Endodermal cell (in vitro differentiated cells): ENCODE measurements around the gene FAM181A. TPM values are rescaled to one million over a fixed set of nuclear protein-coding genes. Genes with fewer than 3 reads are reported as not detected.

Experiments used
- DNase-seq: peaks from one replicate; pipeline ENCODE4 v3.0.0-alpha.2; 2017
- H3K27ac ChIP-seq: 2 replicates; pipeline ENCODE4 v1.5.1; 2013; ENCODE audit warnings: mild to moderate bottlenecking, low read depth, low read length, moderate library complexity
- H3K27me3 ChIP-seq: 2 replicates; pipeline ENCODE4 v1.6.1; 2013; ENCODE audit warnings: mild to moderate bottlenecking, low read length, moderate library complexity; ENCODE audit not compliant: insufficient read depth, control insufficient read depth, poor library complexity, severe bottlenecking
- H3K36me3 ChIP-seq: 2 replicates; pipeline ENCODE4 v1.7.0; 2013; ENCODE audit warnings: mild to moderate bottlenecking, low read length, moderate library complexity; ENCODE audit not compliant: control insufficient read depth, insufficient read depth
- H3K4me1 ChIP-seq: one replicate; pipeline ENCODE4 v1.7.0; 2013; ENCODE audit warnings: low read length; ENCODE audit not compliant: control insufficient read depth, insufficient read depth
- H3K4me3 ChIP-seq: 2 replicates; pipeline ENCODE4 v1.5.1; 2013; ENCODE audit warnings: mild to moderate bottlenecking, low read length, moderate library complexity
- H3K9ac ChIP-seq: 2 replicates; pipeline ENCODE4 v1.6.1; 2013; ENCODE audit warnings: mild to moderate bottlenecking, low read length, moderate library complexity; ENCODE audit not compliant: poor library complexity, severe bottlenecking; ENCODE audit errors: extremely low read depth
- H3K9me3 ChIP-seq: 2 replicates; pipeline ENCODE4 v1.6.1; 2013; ENCODE audit warnings: mild to moderate bottlenecking, low read length, moderate library complexity; ENCODE audit not compliant: control insufficient read depth
- H3K27ac Mint-ChIP-seq: 2 replicates; pipeline ENCODE4 v1.8.0; 2020; ENCODE audit warnings: mixed read lengths
- H3K27me3 Mint-ChIP-seq: 2 replicates; pipeline ENCODE4 v1.8.0; 2021; ENCODE audit warnings: mild to moderate bottlenecking, mixed read lengths; ENCODE audit not compliant: insufficient read depth
- H3K36me3 Mint-ChIP-seq: 2 replicates; pipeline ENCODE4 v1.8.0; 2020; ENCODE audit warnings: low read depth, mixed read lengths
- H3K4me1 Mint-ChIP-seq: 2 replicates; pipeline ENCODE4 v1.8.0; 2020; ENCODE audit warnings: mixed read lengths
- H3K4me3 Mint-ChIP-seq: 2 replicates; pipeline ENCODE4 v1.8.0; 2020; ENCODE audit warnings: mild to moderate bottlenecking, moderate library complexity, mixed read lengths
- H3K9me3 Mint-ChIP-seq: 2 replicates; pipeline ENCODE4 v1.8.0; 2020; ENCODE audit warnings: mild to moderate bottlenecking, mixed read lengths
- CTCF ChIP-seq: fragments of 200-600 bp; sonication (generic); conservative IDR thresholded peaks from 2 replicates; pipeline ENCODE4 v1.5.0; 2021; ENCODE audit warnings: antibody characterized with exemption, mild to moderate bottlenecking
- WGBS, 2 experiments: methylation state at CpG; one replicate each; pipeline versions ENCODE4 v1.1.5 to v1.1.7; 2013; ENCODE audit warnings: missing lambda C conversion rate in 2 of 2, mixed read lengths in 1 of 2; ENCODE audit not compliant: insufficient coverage in 1 of 2, insufficient read length in 1 of 2; 5-methylcytosine and 5-hydroxymethylcytosine counted together
- total RNA-seq, 2 donors: library from RNA; stranded (reverse); fragmentation: NEBNext Ultra II Directional in 1 of 2; extraction: Animal tissue kit (Norgen Biotek cat#: 25700) in 1 of 2; gene quantifications; 2 replicates in 1 of 2; 3 replicates in 1 of 2; pipeline ENCODE4 v1.2.1, GENCODE V29; 2021

Gene FAM181A
- total RNA-seq, 2 donors from 2014 or later: not detected

DNA sequence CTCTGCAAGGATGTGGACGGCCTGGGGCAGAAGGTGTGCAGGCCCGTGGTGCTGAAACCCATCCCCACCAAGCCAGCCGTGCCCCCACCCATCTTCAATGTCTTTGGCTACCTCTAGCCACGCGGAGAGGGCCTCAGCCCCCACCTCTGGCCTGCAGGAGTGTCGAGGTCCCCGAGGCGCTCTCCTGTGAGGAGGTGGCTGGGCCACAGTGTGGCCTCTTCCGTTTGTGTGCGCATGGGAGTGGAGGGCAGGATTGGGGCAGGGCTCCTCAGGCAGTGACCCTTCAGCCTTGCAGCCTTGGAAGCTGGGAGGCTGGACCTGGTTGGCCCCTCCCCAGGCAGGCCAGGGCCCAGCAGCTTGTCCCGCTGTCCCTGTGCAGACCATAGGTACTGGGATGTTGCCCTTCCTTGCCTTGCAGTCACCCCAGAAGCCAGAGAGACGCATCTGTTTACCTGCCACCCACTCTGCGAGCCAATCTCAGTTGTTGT, 1.9 kb downstream of the FAM181A start:
- H3K27ac ChIP-seq: no peak overlapping the region
- Mint-ChIP-seq H3K9me3 (no peaks in the 10 kb centered on the region), H3K27me3 (no peaks in the 10 kb centered on the region), H3K4me1 (no peaks in the 10 kb centered on the region), H3K4me3 (no peak overlapping the region), H3K36me3 (no peaks in the 10 kb centered on the region), H3K27ac (no peak overlapping the region)
- no peaks in the 10 kb centered on the region for H3K27me3 ChIP-seq
- TF ChIP-seq CTCF: no peak
- H3K4me1 ChIP-seq: no peaks in the 10 kb centered on the region
- H3K4me3 ChIP-seq: no peak overlapping the region
- no peak for DNase-seq
- WGBS, 2 experiments: 94 to 100% methylated on average over 3 to 13 of the region's 13 CpGs
- H3K9ac ChIP-seq: no peak overlapping the region
- no peaks in the 10 kb centered on the region for H3K9me3 ChIP-seq
- H3K36me3 ChIP-seq: no peaks in the 10 kb centered on the region

DNA sequence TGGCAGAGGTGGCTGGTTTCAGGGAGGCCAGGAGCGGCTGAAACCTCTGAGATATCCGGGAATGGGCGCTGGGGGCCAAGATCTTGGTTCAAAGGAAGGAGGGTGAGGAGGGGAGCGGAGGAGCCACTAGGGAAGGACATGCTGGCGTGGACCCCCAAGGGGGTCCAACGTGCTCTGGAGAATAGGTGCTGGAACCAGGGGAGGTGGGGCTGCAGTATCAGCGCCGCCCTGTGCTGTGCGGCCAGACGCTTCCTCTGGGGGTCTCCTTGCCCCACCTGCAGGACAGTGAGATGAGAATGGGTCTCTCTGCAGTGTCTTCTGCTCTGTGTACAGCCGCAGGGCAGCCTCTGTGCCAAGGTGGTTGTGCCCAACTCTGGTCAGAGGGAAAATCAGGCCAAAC, 2.5 kb downstream of the FAM181A start:
- Histone ChIP-seq H3K9ac (no peak overlapping the region), H3K36me3 (no peaks in the 10 kb centered on the region), H3K9me3 (no peaks in the 10 kb centered on the region), H3K27ac (no peak overlapping the region), H3K27me3 (no peaks in the 10 kb centered on the region), H3K4me3 (no peak overlapping the region), H3K4me1 (no peaks in the 10 kb centered on the region)
- Mint-ChIP-seq H3K36me3 (no peaks in the 10 kb centered on the region), H3K27me3 (no peaks in the 10 kb centered on the region), H3K4me1 (no peaks in the 10 kb centered on the region), H3K4me3 (no peak overlapping the region), H3K27ac (no peak overlapping the region), H3K9me3 (no peaks in the 10 kb centered on the region)
- 92 to 93% methylated on average over 6 to 11 of the region's 11 CpGs for WGBS, 2 experiments
- DNase-seq: no peak
- TF ChIP-seq CTCF: no peak

- Mint-ChIP-seq H3K4me3 (no peak overlapping the region), H3K27me3 (no peaks in the 10 kb centered on the region), H3K4me1 (no peaks in the 10 kb centered on the region), H3K36me3 (no peaks in the 10 kb centered on the region), H3K27ac (no peak overlapping the region), H3K9me3 (no peaks in the 10 kb centered on the region)
- no peak overlapping the region for H3K4me3 ChIP-seq
- no peak overlapping the region for H3K27ac ChIP-seq
- no peaks in the 10 kb centered on the region for H3K4me1 ChIP-seq
- no peak for DNase-seq
- H3K27me3 ChIP-seq: no peaks in the 10 kb centered on the region
- TF ChIP-seq CTCF: no peak
- no peaks in the 10 kb centered on the region for H3K9me3 ChIP-seq
- WGBS, 2 experiments: 91 to 96% methylated on average over 8 of the region's 8 CpGs
- no peak overlapping the region for H3K9ac ChIP-seq
- H3K36me3 ChIP-seq: no peaks in the 10 kb centered on the region
These were observed 3.3 kb downstream of the FAM181A start for GRCh38 chr14:93930296-93930988.
